ENCODE measurements around the gene NBPF1.
"Not testable (repeated sequence)": the region's sequence is repeated elsewhere in the genome, so short reads cannot be mapped to it uniquely, and the experiment has no call there.

NBPF1 gene

DNA sequence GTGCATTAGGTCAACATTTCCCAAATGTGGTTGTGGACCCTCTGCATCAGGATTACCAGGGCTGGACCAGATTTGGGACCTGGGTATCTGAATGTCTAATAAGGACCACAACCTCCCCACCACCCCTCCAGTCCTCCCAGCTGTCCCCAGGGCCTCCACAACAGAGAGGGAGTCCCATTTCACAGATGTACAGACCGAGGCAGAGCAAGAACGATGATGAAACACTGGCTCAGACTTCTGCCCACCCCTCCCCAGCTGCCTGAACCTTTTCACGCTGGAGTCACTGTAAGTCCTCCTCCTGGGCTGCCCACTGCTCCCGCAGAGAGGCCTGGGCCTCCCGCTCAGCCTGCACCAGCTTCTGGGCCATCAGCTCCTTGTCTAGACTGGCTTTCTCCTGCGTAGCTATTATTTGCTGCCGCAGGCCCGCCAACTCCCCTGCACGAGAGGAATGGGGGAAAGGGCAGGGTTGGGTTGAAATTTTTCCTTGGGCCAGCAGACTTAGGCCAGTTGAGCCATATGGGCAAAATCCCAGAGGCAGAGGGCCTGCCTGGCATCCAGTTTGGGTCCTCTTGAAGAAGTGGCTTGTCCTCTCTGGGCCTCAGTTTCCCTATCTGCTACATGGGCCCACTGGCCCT lies 8.4 kb upstream of the NBPF1 start:
- DNase-seq = not testable (repeated sequence)

GRCh38 chr1:16621300-16621658 lies 7.9 kb upstream of the NBPF1 start:
- no peak for DNase-seq

- DNase-seq = not testable (repeated sequence)
These were observed 6.6 kb upstream of the NBPF1 start for GRCh38 chr1:16619803-16620501.

- no peak for DNase-seq
These were observed 5.4 kb upstream of the NBPF1 start for GRCh38 chr1:16618719-16619118.

DNA sequence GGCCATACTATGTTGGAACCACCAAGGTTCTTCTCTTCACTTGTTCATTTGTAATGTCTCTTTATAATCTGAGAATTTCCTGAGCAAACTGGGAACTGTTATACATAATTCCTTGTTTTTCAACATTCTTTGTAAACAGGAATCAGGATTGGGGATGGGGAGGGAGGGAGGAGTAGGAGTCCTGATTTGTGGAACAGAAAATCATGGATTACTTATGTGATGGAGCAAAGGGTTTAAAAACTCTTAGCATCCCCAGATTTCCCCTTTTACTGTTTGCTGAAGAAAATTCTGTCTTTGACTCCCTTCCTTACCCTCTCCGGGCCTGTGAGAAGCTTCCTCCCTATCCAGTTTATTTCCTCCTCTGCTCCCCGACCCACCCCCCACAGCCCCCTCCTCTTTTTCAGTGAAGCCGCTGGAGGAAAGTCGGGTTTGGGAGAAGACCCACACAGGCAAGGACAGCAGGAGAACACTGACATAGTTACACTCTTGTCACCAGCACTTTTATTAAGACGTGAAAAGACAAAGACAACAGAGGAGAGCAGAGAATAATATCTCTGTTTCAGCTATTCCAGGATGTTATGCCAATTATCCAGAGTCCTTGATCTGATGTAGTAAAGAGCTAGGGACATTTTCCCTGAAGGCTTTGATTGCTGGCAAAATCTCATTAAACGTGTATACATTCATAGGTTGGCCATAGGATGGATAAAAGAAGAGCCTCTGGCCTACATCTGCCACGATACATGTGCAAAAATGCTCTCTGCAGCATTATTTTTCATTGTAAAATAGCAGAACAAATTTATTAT lies 4.6 kb upstream of the NBPF1 start:
- no peak for DNase-seq

DNA sequence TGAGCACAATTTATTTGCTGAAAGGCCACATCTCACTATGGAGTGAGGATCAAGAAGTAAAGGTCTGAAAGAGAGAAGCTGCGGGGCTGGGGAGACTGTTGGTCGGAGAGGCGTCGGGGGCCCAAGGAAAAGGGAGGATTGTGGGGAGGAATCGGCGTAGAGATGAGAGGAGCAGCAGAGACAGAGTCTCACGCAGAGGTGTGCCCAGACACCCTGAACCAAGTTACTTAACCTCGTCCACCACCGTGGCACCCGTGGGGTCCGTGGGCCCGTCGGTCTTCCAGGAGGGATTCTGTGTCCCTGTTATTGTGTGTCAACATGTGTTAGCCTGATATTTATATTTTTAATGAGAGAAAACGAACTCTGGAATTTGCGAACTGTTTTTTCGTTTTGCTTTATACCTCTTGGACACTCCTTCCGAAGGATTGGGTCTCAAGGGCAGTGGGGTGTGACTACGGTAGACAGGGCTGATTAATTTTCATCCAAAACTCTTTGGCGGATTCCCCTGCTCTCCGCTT lies 3.8 kb upstream of the NBPF1 start:
- DNase-seq = no peak

DNA sequence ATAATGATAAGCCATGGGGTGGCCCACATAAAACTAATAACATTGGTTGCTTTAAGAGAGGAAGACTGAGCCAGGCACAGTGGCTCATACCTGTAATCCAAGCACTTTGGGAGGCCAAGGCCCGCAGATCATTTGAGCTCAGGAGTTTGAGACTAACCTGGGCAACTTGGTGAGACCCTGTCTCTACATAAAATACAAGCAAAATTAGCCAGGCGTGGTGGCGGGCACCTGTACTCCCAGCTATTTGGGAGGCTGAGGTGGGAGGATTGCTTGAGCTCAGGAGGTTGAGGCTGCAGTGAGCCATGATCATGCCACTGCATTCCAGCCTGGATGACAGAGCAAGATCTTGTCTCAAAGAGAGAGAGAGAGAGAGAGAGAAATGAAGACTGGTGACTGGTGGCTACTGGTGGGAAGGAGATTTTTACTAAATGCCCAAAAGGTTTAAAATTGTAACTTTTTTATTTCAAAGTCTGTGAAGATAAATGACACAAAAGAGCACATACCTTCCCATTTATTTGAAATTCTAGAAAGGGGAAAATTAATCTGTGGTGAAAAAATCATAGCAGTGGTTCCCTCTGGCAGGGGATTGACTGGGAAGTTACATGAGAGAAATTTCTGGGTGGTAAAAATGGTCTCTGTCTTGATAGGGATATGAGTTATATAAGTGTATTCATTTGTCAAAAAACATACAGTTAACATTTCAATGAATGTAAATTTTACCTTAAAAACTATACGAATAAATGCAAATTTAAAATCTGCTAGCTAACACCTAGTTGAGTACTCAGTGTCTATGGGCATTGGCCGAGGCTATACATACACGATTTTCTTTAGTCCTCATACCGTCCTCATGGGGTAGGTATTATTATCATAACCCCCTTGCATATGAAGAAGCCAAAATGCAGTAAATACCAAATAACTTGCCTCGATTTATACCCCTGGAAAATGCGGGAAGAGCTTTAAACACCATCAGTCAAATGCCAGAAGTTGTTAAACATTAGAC lies 2.2 kb upstream of the NBPF1 start:
- no peak for DNase-seq

DNA sequence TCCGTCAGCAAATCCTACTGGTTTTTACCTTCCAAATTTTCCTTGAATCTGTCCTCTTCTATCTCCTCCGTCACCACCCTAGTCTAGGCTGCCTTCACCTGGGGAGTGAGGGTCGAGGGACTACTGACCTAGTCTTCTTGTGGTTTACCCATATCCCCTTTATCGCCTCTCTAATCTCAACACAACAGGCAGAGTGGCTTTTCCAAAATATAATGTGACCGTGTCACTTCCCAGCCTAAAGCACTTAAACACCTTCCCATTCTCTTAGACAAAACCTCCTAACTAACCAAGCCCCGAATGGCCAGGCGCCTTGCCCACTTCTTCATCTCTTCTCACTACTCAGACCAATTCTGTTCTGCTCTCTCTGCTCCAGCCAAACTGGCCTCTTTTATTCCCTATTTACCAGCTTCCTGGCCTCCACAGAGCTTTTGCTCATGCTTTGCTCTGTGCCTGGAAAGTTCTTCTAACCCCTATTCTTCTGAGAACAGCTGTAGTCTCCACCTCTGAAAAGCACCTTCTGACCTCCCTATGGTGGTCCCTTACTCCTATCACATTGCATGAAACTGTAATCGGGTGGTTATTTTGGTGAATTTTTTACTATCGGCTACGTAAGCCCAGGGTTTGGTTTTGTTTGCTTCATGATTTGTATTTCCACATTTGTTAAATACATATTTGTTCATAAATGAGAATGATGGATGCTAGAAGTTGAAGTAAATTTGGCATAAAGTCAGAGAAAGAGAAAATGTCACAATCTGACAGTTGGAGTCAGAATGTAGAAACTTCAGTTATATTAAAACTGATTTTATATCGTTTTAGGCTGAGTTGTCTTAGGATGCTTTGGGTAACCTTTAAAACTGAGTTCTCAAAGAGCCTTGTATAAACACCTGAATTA lies 1.2 kb upstream of the NBPF1 start:
- no peak for DNase-seq

DNA sequence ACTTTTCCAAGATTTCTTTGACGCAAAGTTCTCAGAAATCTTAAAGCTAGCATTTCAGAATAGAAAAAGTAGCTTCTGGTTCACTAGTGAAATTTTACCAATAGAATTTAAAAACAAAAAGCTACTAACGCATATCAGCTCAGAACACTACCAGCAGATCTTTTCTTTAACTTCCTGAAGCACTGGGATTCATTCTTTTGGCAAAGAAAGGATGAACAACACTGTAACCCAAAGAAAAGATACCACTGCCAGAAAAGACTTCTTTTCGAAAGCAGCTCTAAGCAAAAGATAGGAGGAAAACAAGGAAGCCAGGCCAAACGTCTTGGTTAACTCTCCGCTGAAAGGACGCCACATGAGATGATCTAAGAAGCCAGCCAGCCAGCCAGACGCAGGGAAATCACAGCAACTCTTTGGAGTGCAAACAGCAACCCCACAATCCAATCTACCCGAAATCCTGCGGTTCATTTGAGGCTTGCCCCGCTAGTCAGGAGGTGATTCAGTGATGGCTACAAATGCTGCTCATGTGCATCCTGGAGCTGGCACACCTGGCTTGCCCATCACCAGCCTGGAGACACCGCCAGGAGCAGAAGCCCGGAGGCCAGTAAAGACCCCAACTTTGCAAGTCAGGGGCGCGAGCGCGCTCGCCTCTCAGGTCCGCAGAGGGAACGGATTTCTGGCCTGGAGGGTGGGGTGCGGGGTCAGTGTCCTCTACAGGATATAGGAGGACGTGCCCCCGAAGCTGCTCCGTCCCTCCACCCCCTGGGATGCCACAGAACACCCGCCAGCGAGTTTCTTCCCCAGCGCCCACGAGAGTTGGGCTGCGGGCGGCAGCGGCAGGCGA lies 812 bp downstream of the NBPF1 start:
- no peak for DNase-seq

- not testable (repeated sequence) for DNase-seq
These were observed 1.4 kb downstream of the NBPF1 start for GRCh38 chr1:16611981-16612331.

DNA sequence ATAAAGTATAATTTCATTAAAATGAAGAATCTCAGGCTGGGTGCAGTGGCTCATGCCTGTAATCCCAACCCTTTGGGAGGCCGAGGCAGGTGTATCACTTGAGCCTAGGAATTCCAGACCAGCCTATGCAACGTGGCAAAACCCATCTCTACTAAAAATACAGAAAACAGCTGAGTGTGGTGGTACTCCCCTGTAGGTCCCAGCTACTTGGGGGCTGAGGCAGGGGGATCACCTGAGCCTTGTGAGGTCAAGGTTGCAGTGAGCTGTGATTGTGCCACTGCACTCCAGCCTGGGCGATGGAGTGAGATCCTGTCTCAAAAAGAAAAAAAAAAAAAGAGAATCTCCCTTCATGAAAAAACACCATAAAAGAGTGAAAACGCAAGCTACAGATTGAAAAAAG lies 2.2 kb downstream of the NBPF1 start:
- not testable (repeated sequence) for DNase-seq

GRCh38 chr1:16610553-16610952 lies 2.8 kb downstream of the NBPF1 start:
- not testable (repeated sequence) for DNase-seq

- DNase-seq = not testable (repeated sequence)
These were observed 3.6 kb downstream of the NBPF1 start for GRCh38 chr1:16609761-16610160.

DNA sequence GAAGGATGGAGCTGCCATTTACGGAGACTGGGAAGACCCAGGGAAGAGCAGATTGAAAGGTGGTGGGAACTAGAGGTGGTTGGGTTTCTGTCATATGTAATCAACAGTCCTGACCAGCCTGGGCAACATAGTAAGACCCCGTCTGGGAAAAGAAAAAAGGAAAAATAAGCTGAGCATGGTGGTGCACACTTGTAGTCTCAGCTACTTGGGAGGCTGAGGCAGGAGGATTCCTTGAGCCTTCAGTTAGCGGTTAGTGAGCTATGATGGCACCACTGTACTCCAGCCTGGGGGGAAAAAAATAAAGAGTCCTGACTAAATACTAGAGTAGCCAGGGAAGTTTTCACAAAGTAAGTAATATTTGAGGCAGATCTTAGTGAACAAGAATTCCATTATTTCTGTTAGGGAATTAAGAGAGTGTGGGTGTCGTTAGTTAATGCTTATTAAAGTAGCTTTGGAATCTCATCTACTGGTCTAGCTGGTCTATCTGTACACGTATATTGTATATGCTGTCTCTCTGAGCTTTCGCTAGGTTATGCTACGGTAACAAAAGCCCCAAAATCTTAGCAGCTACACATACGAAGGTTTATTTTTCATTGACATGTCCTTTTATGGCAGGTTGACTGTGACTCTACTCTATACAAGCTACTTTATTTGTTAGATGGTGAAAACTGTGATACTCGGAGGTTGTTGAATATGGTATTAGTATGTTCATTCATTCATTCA lies 4.4 kb downstream of the NBPF1 start:
- DNase-seq = no peak

DNA sequence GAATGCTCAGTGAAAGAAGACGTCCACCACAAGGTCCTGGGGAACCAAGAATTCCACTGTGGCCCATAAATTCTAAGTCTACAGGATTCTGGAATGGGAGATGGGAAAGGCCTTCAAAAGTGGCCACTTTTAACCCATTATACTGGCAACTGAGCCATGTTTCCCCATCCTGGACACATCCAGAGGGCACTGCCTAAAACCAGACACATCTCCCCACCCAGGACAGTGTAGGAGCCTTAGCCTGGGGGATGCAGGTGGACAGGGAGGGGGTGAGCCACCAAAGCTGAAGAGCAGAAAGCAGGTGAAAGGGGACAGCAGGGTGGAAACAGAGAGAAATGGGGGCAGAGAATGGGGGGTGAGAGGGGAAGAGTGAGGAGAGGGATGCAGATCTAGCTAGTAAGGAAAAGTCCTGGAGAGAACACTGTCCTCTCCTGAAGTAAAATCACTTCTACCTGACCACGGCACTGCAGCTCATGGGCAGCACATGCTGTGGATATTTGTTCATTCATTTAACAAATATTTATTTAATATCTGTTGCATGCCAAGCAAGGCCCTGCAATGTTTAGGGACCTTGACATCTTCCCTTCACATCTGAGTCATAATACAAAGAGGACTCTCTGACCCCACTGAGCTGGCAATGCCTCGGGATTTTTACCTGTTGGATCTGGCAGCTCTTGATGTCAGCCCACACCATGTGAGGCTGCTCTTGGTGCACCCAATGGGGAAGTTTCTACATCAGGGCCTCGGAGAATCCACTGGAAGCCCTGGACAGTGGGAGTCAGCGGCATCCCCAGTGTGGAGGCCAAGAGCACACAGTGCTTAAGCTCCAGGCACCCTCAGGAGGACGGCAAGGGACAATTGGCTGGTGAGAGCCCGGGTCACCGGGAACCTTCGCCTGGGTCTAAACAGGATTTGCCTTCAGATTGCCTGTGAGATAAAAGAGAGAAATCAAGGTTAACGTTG lies 5.2 kb downstream of the NBPF1 start:
- DNase-seq = not testable (repeated sequence)

DNA sequence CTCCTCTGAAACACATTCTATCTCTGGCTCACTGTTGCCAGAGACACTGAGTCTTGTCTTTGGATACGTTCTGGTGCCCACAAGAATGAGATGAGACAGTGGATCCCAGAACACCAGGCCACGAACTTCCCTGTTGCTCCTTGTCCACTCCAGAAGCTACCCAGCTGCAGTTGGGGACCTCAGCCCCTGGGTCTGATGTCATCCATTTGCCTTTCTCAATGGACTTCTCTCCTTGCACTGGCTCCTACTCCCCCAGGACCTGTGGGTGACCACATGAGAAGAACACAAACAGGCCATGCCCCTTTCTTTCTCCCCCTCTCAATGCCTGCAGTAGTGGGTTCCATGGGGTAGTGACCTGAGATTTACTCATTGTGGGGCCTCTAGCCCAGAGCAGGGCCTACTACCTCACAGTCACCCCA lies 5.9 kb downstream of the NBPF1 start:
- DNase-seq = no peak

DNA sequence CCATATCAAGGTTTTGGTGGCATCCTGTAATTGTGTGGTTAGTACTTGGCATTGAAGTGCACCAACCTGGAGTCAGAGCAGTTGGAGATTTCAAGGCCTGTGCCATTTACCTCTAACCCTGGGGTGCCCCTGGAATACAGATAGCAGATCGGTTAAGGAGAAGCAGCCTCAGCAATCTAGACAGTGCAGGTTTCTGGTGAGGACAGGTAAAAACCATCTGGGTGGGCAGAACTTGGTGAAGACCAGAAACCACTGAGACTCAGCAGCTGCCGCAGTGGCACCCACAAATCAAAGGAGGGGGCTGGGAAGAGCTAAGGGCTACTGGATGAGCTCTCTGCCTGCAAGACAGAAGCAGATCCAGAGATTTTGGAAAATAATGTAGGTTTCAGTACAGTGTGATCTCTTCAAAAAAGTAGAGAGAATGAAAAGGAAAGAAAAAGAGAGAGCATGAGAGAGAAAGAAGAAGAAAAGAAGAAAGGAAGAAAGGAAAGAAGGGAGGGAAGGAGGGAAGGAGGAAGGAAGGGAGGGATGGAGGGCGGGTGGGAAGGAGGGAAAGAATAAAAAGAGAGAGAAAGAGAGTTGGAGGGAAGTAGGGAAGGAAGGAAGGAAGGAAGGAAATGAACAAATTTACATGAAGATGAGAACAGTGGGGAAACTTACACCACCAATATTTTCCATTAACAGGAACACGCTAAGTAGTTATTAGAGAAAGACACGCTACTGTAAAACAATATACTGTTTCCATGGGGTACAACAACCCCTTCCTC lies 6.5 kb downstream of the NBPF1 start:
- DNase-seq = not testable (repeated sequence)
